NCI-H2196 treated with DMSO at 0.1 percent for 48 hours (cell line): ENCODE results near the gene KRTAP19-1.
"Not testable (repeated sequence)": the region's sequence is repeated elsewhere in the genome, so short reads cannot be mapped to it uniquely, and the experiment has no call there.

Experiments
- DNase-seq: peaks from one replicate; lab custom pipeline; 2025; ENCODE audit not compliant: unreplicated experiment; lab: John Stamatoyannopoulos, UW

The KRTAP19-1 gene

DNA sequence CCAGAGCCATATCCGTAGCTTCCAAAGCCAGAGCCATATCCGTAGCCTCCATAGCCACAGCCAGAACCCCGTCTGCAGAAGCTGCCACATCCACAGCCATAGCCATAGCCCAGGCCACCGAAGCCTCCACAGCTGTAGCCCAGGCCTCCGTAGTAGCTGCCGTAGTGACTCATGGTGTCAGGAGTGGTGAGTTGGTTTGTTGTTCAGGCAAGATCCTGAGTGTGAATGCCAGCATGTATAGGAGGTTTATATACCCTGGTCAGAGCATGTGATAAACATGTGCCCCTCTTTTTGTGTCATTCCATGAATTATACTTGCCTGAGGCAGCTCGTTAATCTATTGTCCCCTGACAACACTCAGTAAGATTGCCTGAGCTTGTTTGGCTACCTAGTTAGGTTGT is at the start of gene KRTAP19-1:
KRTAP19-1 (minus strand) TSS at position 223 of the 400 bp plus-strand sequence; CDS start at position 173, 50 bp downstream.
- no peak for DNase-seq

- no peak for DNase-seq
Observed at GRCh38 chr21:30518876-30519275, 38.7 kb upstream of the KRTAP19-1 start.

GRCh38 chr21:30515681-30516080 is 35.5 kb upstream of the KRTAP19-1 start:
- DNase-seq: no peak

DNA sequence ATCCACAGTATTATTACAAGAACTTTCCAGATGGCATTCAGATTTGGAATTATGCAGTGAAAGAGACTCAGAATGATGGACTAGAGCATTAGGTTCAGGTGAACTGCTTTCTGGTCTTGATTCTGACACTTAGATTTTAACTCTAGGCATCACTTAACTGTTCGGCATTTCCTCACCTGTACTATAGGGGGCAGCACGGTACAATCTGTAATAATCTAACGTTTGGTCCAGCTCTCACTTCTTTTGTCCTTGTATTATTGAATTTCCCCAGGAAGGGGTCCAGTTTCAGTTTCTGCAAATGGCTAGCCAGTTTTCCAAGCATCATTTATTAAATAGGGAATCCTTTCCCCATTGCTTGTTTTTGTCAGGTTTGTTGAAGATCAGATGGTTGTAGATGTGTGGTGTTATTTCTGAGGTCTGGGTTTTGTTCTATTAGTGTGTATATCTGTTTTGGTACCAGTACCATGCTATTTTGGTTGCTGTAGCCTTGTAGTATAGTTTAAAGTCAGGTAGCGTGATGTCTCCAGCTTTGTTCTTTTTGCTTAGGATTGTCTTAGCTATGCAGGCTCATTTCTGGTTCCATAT is 25.5 kb upstream of the KRTAP19-1 start:
- DNase-seq: not testable (repeated sequence)

DNA sequence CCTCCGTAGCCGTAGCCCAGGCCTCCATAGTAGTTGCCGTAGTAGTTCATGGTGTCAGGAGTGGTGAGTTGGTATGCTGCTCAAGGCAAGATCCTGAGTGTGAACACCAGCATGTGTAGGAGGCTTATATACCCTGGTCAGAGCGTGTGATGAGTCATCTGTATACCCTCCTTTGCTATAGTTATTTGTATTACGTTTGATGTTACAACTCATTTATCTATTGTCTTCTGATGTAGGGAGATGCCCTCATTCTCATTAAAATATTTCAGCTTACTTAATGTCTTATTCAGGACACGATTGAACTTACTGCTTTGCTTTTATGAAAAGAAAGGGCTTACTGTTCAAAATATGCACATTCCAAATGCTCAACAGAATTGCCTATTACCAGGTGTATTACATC is 21.9 kb upstream of the KRTAP19-1 start, which contains the start of gene KRTAP19-5:
KRTAP19-5 (minus strand) TSS at position 101 of the 400 bp plus-strand sequence; CDS start at position 50, 51 bp downstream.
- no peak for DNase-seq

DNA sequence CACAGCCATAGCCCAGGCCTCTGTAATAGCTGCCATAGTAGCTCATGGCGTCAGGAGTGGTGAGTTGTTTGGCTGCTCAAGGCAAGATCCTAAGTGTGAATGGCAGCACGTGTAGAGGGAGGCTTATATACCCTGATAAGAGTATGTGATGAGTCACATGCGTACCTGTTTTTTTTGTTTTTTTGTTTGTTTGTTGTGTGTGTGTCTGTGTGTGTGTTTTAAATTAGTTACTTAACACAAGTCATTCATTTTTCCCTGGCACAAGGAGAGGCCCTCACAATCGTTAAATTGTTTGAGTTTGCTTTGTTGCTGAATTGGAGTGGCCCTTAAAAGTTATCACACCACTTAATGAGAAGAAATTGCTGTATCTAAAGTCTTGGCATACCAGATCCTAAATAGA is 16.9 kb upstream of the KRTAP19-1 start, which contains the start of gene KRTAP19-4:
KRTAP19-4 (minus strand) TSS at position 101 of the 400 bp plus-strand sequence; CDS start at position 46, 55 bp downstream.
- no peak for DNase-seq

- no peak for DNase-seq
Observed at GRCh38 chr21:30491963-30492428, 11.8 kb upstream of the KRTAP19-1 start, which contains the start of gene KRTAP19-3. TSS of gene KRTAP19-3 (minus strand) at chr21:30492013. CDS start at chr21:30491957, 56 bp downstream.

DNA sequence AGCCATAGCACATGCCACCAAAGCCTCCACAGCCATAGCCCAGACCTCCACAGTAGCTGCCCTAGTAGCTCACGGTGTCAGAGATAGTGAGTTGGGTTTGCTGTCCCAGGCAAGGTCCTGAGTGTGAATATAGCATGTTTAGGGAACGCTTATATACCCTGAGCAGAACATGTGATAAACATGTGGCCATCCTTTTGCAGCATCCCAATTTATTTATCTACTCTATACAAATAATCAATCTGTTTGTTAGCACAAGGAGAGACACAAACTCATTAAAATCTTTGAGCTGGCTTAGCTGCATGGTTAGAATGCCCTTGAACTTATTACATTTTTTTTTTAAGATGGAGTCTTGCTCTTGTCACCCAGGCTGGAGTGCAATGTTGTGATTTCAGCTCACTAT is 7.2 kb upstream of the KRTAP19-1 start, which contains the start of gene KRTAP19-2:
KRTAP19-2 (minus strand) TSS at position 101 of the 400 bp plus-strand sequence; CDS start at position 13, 88 bp downstream.
- no peak for DNase-seq

DNA sequence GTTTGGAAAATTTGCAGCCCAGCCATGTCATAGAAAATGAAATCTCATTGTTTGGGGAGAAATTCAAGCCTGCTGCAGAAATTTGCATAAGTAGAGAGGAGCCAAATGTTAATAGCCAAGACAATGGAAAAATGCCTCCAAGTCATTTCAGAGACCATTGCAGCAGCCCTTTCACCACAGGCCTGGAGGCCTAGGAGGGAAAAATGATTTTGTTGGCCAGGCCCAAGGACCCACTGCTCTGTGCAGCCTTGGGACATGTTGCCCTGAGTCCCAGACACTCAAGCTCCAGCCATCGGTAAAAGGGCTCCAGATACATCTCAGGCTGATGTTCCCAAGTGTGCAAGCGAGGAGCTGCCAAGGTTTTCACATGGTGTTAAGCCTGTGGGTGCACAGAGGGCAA is 6.0 kb upstream of the KRTAP19-1 start:
- DNase-seq: no peak

GRCh38 chr21:30482130-30482529 is 2.0 kb upstream of the KRTAP19-1 start:
- no peak for DNase-seq

GRCh38 chr21:30479259-30479658 is 908 bp downstream of the KRTAP19-1 start:
- DNase-seq: no peak

DNA sequence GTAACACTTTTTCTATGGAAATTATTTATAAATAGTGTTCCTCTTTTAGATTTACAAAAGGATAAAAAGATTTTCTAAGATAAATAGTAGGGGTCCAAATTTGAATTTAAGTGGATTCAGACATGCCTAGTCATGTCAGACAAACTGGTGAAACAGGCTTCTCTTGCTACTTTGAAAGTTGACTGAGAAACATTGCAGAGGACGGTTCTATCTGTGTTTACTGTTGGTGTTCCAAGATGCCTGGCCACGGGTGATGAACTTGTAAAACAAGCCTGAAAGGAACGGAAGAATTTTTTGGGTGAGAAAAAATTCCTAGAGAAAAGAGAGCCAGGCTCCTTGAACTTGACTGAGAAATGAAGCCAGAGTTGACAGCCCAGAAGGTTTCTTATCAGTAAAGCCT is 2.2 kb downstream of the KRTAP19-1 start:
- DNase-seq: no peak

DNA sequence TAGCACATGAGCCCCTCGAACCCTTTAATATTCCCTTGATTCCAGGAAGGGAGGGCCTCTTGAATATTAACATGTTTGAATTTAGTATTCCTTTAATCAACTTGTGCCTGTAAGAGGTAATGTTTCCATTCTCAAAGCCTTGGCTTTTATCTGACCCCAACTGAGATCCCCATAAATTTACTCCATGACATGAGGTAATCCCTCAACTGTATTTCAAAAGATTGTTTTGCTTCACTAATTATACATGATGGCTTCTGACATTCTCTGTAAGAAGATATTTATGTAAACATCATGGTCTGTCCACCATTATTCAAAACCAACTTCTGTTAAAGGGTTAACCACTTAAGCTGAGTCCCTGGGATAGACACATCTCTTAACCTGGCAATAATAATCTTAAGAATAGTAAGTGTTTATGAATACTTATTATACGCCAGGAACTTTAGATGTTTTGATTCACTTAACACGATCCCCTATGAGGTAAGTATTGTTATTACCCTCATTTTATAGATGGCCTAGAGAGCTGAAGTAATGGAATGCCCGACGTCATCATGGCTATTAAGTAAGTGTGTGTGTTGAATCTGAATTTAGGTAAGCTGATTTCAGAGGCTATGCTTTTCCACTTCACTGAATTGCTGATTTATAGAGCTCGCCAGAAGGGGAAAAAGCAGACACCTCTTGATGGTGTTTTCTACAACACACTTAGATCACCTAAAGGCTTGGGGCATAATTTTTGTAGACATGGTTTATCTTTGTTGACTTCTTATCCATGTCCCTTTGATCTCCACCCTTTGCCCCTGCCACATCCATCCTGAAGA is 11.1 kb downstream of the KRTAP19-1 start:
- DNase-seq: no peak

GRCh38 chr21:30463713-30464112 is 16.5 kb downstream of the KRTAP19-1 start:
- DNase-seq: no peak

DNA sequence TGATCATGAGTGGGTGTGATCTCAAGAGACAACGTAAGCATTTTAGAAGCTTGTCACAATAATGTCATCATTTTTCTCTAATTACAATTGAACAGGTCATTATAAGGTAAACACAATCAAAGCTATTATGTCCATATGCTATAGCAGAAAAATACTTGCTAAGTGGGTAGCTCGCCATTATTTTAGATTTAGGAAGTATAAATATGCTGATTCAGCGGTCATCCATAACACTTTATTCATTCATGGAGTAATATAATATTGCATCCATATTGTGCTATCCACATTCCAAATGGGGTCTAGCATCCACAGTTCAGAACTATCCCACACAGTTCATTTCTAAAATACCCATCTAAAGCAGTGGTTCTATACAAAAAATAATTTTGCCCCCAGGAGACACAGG is 31.7 kb downstream of the KRTAP19-1 start:
- DNase-seq: no peak

GRCh38 chr21:30447056-30447455 is 33.1 kb downstream of the KRTAP19-1 start:
- no peak for DNase-seq

- no peak for DNase-seq
Observed at GRCh38 chr21:30444204-30444603, 36.0 kb downstream of the KRTAP19-1 start.

DNA sequence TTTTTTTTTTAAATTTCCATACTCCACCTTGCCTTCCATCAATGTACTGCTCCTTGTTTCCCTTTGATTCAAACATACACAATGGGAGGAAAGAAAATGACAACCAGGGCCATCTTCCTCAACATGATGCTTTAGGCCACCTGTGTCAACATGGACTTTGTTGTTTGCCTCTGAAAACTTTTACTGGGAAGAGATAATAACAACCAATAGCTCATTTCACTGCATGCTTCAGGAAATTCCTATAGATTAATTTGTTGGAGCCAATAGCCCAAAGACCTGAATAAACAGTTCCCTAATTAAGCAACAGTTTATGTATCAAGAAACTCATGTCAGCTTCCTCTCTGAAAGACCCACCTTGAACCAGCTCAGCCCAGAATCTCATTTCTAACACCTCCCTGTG is 36.9 kb downstream of the KRTAP19-1 start:
- DNase-seq: no peak

GRCh38 chr21:30439975-30440374 is 40.2 kb downstream of the KRTAP19-1 start, which contains the start of gene KRTAP15-1:
TSS of gene KRTAP15-1 (plus strand) at chr21:30440275. CDS start at chr21:30440328, 53 bp downstream.
- DNase-seq: no peak

DNA sequence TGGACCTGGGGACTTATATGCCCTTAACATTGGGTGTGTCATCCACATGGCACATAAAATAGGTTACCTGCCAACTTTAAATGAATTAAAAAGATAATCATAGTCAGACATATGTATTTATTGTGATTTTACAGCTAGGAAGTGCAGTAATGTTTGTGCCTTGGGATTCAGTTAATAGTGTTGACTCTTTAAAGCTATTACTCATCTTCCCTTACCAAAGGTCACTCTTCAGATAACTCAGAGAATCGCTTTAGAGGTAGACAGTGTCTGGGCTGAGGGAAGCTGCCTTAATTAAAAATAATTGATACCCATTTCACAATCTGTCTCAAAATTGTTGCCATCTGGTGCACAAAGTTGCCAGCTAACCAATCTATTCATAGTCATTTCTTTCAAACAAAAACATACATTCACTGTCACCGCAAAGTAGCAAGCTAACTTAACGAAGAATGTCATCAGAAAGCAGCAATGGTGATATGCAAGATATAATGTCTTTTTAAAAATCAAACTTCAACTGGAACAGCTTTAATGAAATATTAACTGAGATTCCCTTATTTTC is 43.1 kb downstream of the KRTAP19-1 start:
- no peak for DNase-seq

- DNase-seq: no peak
Observed at GRCh38 chr21:30434033-30434631, 46.0 kb downstream of the KRTAP19-1 start.
